Kidney glomerular epithelial cell (primary cell): ENCODE results near the gene PLS1.

Experiments used
- DNase-seq: peaks from one replicate; lab custom pipeline; 2025; lab: John Stamatoyannopoulos, UW

Gene PLS1

DNA sequence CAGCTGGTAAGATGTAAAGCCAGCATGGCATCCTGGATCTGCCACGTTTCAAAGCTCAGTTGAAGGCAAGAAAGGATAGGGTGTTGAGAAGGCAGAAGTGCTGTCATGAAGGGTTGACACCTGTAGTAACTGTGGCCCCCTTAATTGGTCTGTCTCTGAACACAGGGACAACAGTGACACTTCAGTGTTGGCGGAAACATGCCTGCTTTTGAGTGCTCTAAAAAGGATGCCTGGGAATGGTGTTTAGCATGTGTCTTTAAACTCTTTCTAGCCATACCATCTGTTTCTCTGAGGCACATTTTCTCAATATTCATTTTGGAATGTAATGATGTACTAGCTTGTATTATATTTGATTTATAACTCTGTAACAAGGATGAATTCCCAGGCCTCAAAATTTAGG is 42.1 kb downstream of the PLS1 start:
- no peak for DNase-seq

DNA sequence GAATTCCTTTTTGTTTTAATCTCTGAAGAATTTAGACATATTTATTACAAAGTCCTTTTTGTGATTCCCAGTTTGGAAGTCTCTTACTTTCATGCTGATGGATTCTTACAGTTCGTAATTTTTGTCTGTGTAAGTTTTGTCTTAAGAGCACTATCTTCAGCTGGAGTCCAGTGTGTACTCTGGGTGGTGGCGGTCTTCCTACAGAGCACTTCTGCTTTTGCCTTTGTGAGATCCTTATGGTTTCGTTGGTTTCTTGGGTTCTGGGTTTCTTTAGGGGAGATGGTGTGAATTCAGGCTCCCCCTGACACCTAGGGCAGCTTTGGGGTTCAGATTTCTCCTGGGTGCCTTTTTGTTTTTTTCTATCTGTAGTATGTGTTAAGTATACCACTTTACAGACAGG is 45.3 kb downstream of the PLS1 start:
- DNase-seq: no peak

DNA sequence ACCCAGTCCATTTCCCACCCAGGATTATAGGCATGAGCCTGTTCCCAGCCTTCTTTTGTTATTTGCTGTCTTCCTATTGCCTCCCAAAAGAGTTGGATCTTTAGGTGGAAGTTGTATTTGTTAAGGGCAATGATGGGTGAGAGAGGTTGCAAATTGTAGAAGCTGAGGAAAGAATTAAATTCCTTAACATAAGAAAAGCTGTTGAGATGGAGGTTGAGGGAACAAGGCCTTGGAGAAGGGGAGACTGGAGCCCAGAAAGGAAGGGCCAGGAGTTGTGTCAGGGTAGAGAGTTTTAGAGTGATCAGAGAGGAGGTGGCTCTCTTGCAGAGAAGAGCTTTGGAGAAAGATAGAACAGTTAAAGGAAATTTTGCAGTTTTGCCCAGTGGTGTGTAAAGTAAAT is 46.8 kb downstream of the PLS1 start:
- DNase-seq: no peak

DNA sequence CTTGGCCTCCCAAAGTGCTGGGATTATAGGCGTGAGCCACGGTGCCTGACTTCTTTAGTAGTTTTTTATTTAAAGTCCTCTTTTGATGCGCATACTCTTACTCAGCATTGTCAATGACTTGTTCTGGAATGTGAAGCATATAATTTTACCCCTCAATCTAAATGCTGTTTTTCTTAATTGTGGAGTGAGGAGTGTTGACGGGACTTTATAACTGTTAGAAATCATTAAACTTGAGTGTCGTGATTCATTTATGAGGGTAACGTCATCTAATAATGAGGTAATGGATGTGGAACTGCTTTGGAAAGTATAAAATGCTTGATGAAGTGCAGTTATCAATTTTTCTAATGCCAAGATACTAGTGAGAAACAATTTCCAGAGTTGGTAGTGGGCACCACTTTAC is 48.3 kb downstream of the PLS1 start:
- no peak for DNase-seq

DNA sequence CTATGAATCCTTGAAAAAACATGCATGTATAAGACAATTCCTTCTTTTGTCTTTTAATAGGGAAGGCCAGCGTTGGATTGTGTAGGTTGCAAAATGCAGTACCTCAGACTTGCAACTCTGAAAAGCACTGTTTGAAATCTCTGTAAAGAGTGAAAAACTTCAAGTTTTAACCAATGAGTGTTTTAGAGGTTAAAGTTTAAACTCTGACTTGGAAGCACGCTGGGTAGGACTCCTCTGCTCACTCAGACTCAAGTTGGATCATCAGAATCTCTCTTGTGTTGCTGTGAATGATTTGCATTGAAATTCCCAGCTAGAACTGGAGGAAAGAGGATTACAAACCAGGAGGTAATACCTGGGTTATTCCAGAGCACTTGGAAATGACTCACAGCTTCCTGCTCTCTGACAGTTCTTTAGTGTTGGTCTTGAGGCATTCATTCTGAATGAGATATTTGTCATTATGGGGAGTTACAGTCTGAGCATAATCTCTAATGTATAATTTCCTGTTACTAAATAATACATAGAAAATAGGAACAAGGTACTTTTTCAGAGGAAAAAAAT is 49.1 kb downstream of the PLS1 start:
- DNase-seq: peak; percentile 75

DNA sequence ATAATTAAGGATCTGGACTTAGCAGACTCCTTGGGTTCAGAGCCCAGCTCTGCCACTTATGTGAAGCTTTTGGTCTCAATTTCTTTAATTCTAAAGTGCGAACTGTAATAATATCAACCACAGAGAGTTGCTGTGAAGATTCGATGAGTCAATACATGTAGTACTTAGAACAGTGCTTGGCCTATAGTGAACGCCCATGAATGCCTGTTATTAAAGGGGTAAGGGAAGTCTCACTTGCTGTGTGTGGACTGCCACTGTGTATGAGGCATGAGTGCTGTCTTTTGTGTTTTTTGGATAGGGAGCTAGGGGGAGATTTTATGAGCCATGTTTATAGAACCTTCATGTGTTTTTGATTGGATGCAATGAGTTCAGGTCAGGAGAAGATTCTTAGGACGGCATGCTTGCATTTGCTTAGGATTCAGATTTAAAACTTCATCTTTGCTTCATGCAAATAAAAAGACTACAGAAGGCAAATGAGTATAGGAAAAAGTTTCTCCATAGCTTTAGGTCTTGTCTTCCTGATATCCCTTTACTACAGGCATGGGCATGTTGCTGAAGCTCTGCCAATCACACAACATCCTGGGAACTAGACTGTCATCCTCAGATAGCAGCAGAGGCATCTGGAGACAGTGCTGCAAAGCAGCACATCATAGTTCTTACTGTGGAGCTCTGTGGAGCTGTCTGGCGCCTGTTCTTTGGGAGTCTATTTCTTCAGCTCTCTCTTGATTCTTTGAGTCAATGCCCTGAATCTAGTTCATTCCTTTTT is 50.0 kb downstream of the PLS1 start:
- DNase-seq: no peak

DNA sequence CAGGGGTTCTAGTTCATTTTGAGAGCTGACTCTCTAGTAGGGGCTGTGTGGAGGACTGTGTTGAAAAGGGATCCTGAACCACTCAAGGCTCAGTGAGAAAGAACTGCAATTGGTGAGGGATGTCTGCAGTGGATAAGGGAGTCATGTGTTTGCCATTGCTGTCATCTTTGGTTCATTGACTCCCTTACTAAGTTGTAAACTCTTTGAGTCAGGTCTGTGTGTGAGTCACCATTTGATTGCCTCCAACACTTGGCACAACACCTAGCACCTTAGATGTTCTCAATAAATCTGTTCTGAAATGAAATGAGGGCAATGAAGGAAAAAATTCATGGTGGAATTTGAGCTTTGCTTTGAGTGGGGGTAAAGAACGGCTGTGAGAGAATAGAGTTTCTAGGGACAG is 51.7 kb downstream of the PLS1 start:
- DNase-seq: peak; percentile 85

DNA sequence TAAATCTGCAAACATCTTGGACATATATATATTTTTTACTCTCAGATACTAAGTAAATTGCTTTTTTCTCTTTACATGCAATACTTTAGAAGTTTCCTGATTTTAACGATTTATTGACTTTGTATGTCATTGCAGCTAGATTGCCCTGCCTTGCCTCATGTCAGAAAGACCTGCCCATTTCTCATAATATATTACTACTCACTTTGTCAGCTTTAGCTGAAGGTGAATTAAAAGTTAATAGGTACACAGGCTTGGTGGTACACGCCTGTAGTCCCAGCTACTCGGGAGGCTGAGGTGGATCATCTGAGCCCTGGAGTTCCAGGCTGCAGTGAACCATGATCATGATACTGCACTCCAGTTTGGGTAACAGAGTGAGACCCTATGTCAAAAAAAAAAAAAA is 52.8 kb downstream of the PLS1 start:
- DNase-seq: no peak

DNA sequence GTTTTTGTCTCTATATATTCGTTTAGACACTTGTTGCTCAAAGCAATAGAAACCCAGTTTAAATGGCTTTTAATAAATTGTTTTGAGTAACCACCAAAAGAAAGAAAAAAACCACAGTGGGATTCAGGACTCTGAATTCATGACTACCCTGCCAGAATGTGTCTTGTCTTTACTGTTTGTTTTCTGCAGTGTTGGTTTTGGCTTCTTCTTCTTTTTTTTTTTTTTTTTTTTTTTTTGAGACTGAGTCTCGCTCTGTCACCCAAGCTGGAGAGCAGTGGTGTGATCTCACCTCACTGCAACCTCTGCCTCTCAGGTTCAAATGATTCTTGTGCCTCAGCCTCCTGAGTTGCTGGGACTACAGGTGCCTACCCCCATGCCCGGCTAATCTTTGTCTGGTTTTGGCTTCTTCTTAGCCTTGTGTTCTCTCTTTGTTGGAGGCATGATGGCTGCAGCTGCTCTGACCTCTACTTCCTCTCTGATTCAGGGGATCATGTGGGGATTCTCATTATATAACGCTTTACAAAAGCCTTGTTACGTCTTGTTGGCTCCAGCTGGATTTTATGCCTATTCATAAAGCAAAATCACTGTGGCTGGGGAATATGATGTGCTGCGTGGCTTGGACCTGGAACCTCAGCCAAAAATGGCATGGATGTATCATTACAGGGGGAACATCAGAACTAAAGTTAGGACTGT is 54.0 kb downstream of the PLS1 start:
- DNase-seq: peak; percentile 58

DNA sequence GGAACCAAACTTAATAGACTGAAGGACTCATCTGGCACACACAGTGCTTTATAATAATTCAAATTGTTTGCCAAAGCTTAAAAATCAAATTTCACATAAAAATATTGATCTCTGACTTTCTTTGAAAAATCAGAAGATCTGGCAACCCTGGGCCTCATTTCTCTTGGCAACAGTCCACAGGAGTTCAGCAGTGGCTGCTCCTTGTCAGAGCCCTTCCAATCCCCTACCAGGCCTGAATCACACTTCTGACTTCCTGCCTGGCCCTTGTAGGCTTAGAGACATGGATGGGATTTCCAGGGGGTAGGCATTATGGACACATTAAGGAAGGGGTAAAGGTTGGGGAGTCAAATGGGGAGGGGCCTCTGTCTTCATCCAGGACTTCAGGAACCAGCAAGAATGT is 55.5 kb downstream of the PLS1 start:
- DNase-seq: no peak

DNA sequence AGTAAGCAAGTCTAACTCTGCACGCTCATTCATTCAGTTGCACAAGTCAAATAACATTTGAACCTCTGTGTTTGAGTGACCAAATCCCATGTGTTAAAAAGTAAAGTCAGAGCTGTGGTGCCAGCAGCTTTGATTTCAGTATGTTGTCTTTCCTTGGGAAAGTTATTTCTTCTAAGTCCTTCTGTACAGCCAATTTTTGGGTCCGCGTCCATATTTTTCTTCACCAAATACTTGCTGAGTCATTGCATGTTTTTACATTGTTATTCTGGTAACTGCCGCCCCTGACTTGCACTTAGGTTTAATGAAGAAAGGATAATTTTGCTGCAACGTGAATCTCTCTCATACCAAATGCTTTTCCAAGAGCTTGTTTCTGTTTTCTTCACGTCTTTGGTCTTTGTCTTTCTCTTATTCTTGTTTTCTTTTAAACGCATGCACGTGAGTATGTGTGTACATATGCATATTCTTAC is 56.7 kb downstream of the PLS1 start:
- no peak for DNase-seq

DNA sequence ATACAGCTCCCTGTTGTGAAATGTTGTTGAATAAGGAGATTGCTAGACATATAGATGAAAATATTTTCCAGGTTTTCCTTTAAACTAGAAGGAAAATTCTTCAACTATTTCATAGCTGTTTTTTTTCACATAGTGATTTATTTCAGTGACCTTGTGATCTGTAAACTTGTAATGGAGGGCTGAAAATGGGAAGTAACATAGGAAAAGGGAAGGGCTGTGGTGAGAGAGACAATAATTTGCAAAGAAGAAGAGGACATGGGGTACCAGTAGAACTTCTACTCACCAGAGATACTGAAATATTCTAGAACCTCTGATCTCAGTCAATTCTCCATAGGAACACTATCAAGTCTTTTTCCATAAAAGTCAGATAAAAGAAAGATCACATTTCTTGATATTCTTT is 60.4 kb downstream of the PLS1 start:
- no peak for DNase-seq

DNA sequence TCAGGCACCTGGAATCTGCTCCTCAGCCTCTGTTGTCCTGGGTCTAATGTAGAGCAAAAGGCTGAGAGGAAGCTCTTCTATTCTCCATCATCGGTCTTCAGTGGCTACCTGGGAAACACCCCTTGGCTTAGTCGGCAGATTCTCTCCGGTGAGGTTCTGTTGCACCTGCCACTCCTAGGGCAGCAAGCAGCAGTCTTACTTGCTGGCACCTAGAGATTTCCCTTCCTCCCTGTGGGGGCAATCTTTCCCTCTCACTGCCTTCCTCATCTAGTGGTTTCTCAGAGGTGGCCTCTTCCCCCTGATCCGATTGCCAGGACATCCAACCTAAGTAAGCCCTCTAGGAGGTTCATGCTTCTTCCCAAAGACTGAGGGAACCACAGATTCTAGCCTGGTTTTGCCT is 60.8 kb downstream of the PLS1 start:
- no peak for DNase-seq

DNA sequence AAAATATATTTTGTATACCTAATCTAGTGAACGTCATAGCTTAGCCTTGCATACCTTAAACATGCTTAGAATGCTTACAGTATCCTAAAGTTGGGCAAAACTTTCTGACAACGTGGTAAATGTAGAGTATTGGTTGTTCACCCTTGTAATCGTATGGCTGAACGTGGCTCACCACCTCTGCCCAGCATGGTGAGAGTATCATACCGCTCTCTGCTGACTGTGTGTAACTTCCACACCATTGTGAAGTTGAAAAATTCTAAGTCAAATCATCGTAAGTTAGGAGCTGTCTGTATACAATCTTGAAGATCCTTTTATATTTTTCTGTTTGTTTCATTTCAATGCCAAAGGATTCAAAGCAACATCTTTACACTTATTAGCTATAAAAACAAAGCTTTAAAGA is 64.2 kb downstream of the PLS1 start:
- no peak for DNase-seq

DNA sequence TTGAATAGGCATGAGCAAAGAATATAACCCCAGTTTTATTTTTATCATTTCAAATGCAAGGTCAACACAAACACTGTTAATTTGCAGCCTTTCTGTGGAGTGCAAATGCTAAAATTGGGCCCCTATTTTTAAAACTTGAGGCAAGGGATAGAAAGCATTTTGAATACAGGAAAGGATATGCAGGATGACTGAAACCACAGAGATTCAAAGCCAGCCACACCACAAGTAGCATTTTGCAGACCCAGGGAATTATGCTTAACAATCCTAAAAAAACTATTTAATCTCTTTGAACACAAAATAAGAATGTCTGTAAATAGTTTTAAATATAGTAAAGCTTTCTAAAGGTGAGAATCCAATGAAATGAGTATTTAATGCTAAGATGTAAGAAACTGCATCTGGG is 64.7 kb downstream of the PLS1 start:
- DNase-seq: no peak

DNA sequence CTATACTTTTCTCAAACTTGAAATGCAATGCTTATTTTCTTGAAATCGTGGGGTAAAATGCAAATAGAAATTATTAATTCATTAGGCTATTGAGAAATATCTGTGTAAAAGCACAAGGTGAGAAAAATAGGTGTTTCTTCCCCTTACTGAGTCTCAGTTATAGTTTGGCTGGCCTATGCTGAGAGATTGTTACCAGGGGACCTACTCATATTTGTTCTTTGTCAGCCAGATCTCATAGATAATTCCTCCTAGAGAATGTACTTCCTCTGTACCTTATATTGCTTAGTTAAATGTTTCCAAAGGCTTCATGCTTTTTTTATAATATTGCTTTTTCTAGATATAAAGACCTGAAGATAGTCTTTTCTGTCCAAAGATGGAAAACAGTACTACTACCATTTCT is 67.7 kb downstream of the PLS1 start:
- DNase-seq: no peak

DNA sequence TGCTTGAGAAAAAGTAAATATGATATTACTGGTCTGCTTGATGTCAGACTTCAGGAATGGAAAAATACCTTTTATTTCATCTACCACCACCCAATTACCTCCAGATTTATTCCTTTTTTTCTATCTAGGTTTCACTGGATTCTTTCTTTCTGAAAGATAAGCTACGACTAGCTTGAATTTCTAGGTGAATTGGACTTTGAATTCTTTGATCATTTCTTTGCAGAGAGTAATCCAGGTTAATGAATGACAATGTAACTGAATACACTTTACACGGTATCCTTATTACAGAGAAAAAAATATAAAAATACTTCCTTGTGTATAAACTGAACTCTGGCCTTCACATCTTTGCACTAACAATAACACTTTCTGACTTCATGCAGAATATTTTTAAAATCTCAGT is 68.1 kb downstream of the PLS1 start:
- peak; percentile 38 for DNase-seq

DNA sequence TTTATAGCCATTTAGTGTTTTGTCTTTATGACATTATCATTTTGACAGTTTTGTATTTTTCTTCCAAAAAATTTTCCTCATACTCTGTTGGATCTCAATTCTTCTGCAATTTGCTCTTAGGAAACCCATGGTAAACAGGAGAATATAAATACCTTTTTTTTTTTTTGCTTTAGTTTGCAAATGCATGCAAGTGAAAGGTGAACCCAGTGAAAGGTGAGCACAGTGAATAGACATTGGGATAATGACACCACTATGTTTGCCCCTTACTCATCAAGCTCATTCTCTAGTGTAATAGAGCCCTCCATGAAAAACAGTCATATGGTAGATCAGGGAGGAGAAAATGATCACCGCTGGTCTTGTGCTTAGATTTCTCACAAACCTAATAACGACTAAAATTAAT is 68.6 kb downstream of the PLS1 start:
- no peak for DNase-seq

DNA sequence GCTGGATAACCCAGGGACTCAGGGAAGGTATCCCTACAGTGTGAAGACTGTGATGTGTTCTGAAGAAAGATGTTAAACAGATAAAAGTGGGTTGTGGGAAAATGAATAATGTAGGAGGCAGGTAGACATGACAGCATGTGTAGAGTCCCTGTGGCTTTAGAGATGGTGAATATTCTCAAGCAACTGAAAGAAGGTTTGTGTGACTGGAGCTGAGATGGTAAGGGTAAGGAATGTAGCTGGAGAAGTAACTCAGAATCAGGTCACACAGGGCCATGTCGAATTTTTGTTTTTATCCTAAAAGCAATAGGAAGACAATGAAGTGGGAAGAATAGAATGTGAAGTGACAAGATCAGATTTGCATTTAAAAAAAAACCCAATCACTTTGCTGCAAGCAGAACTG is 73.9 kb downstream of the PLS1 start:
- no peak for DNase-seq

DNA sequence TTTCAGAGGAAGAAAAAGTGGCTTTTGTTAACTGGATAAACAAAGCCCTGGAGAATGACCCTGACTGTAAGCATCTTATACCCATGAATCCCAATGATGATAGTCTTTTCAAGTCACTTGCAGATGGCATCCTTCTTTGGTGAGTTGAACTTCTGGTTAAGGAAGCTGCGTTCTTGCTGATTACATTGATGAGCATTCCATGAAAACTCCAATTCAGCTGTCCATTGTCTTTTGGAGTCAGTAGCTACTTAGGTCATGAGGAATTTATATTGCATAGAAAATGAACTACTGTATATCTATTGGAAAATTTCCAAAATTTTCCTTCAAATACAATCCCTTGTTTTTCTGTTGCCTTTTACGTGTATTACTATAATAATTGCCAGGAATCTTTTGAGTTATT is 80.0 kb downstream of the PLS1 start:
- no peak for DNase-seq

DNA sequence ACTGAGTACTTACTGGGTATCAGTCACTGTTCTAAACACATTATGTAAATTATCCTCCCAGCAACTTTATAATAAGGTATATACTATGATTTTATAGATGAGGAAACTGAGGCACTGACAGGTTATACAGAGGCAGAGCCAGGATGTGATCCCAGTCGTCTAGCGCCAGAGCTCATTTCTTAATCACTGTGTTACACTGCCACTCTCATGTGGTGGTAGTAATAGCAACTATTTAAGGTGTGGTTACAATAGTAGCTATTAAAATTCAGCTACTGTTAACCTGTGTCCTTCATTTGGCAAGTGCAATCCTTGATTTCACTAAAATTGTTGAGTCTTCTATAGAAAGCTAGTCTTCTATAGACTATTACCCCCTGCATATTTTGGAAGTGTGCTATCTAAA is 84.5 kb downstream of the PLS1 start:
- no peak for DNase-seq

DNA sequence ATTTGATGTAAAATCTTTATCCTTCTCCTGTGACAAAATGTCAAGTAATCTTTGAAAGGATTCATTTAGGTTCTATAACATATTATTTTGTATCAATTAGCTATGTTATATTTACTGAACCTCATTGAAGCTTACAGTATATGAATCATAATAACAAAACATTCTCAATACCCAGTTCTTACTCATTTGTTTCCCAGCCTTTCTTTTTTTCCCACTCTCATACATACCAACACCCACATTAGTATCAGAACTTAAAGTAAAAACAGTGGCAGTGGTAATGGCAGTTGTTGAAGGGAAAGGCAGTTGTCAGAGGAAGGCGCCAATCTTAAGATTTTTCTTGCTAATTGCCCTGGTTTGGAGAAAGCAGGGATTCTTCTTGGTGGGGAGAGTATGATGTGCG is 94.4 kb downstream of the PLS1 start:
- no peak for DNase-seq

DNA sequence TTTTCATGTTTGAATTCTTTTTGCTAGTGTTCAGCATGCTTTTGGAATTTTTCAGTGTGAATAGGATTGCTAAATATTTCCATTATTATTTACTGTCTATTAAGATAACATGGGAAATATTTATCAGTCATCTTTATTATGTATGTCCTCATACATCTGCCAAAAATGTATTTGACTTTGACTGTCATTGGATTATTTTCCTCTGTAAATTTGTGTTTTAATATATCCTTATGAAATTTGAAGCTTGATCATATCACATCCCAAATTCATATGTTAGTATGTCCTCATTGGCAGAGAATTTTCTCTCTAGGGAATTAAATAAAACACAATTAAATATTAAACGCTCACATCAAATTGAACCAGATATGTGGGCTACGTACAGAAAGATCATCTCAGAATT is 95.3 kb downstream of the PLS1 start:
- DNase-seq: no peak
